ENCODE results near the gene BABAM1. TPM values are rescaled to one million over a fixed set of nuclear protein-coding genes. Genes with fewer than 3 reads are reported as not detected.
A peak's percentile ranks its signal among the peaks of the same experiment; 100 is the strongest.

The BABAM1 gene
- total RNA-seq, 8 experiments from 2014 or later: 50.6 to 91.4 (median 64.5) TPM

GRCh38 chr19:17236811-17237543, 30.3 kb upstream of the BABAM1 start:
- 48 to 100% (median 95%) methylated on average over 1 to 3 of the region's 18 CpGs; no CpG with 5 or more reads in 4 of the 10 experiments for WGBS, 10 experiments
- Histone ChIP-seq H3K27ac (peak overlapping the region; percentile 66 to 77), H3K4me3 (peak overlapping the region in 1 of 5 donors; percentile 51), H3K4me1 (replicated peaks in 1 of 2) (peaks cover 20 to 24% of the 10 kb centered on the region in 2 donors)
- no peak for ATAC-seq (replicated peaks in 6 of 8)
- in situ Hi-C loops (cut with MboI; ENCODE audit: low pct_unique_long_range_greater_than_20kb in 2 of 9, low sequenced_read_pairs in 9 of 9, unreplicated experiment in 9 of 9): no loop called here

GRCh38 chr19:17237747-17238706, 29.2 kb upstream of the BABAM1 start:
- in situ Hi-C loops (cut with MboI; ENCODE audit: low pct_unique_long_range_greater_than_20kb in 2 of 9, low sequenced_read_pairs in 9 of 9, unreplicated experiment in 9 of 9): no loop called here
- peaks cover 24 to 26% of the 10 kb centered on the region in 2 donors for H3K4me1 ChIP-seq (replicated peaks in 1 of 2)
- no peak overlapping the region for H3K27ac ChIP-seq
- no peak for ATAC-seq (replicated peaks in 6 of 8)
- 80 to 100% (median 95%) methylated on average over 1 to 10 of the region's 13 CpGs for WGBS, 10 experiments
- no peak overlapping the region for H3K4me3 ChIP-seq

DNA sequence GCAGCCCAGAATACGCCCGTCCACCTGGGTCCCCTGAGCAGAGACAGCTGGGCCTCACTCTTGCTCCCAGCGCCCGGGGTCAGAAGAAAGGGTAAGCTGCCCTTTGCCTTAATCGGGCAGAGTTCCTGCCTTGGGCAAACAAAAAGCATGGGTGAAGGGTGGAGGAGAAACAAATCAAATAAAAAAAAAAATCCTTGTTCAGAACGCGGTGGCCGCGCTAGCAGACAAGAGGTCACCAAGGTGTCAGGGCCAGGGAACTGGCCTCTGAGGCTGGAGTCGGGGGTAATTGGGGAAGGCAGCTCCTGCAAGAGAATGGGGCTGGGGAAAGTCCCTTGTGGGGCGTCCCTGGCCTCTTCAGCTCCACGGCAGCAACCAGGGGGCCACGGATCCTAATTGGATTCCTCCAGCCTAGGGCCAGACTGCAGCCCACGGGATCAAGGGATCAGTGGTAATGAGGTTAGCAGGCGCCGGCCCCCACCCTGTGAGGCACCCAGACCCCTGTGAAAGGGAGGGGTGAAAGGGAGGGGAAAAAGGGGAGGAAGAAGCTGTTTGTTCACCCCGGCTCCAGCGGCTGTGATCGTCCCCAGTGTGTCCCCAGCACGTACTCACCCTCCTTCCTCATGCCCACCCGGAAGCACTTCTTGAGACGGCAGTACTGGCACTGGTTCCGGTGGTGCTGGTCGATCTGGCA, 27.0 kb upstream of the BABAM1 start:
- in situ Hi-C loops (cut with MboI; ENCODE audit: low pct_unique_long_range_greater_than_20kb in 2 of 9, low sequenced_read_pairs in 9 of 9, unreplicated experiment in 9 of 9): no loop called here
- Histone ChIP-seq H3K4me3 (no peak overlapping the region), H3K4me1 (replicated peaks in 1 of 2) (peaks cover 22 to 24% of the 10 kb centered on the region in 2 donors), H3K27ac (peak overlapping the region in 1 of 2 donors; percentile 13)
- WGBS, 10 experiments: 0 to 83% (median 46%) methylated on average over 1 to 5 of the region's 24 CpGs; no CpG with 5 or more reads in 2 of the 10 experiments
- ATAC-seq (replicated peaks in 6 of 8): no peak

DNA sequence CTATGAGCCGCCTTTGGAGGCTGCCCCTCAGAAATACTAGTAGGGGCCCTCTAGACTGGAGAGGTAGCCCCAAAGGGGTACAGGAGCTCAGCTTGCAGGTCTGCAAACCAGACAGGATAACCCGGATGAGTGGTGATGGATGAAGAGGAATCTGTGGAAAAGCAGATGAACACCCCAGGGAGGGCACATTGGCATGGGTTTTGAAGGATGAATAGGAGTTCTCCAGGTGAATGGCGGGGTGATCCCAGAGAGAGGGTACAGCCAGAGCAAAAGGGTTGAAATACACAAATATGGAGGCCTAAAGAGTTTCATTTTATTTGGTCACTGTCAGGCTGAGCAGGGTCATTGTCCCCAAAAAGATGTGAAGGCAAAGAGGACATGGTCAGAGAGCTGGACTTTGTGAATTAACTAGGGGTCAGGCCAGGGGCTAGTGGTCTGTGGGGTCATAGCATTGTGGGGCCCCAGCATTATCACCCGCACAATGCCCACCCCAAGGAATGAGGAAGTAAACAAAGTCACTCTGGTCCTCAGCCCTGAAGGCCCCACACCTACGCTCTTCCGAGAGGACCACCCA, 26.3 kb upstream of the BABAM1 start:
- H3K4me1 ChIP-seq (replicated peaks in 1 of 2): peaks cover 22 to 24% of the 10 kb centered on the region in 2 donors
- 33 to 100% (median 93%) methylated on average over 1 to 4 of the region's 6 CpGs; no CpG with 5 or more reads in 2 of the 10 experiments for WGBS, 10 experiments
- no peak for ATAC-seq (replicated peaks in 6 of 8)
- no peak overlapping the region for H3K4me3 ChIP-seq
- H3K27ac ChIP-seq: peak overlapping the region in 1 of 2 donors; percentile 13
- in situ Hi-C loops (cut with MboI; ENCODE audit: low pct_unique_long_range_greater_than_20kb in 2 of 9, low sequenced_read_pairs in 9 of 9, unreplicated experiment in 9 of 9): no loop called here

DNA sequence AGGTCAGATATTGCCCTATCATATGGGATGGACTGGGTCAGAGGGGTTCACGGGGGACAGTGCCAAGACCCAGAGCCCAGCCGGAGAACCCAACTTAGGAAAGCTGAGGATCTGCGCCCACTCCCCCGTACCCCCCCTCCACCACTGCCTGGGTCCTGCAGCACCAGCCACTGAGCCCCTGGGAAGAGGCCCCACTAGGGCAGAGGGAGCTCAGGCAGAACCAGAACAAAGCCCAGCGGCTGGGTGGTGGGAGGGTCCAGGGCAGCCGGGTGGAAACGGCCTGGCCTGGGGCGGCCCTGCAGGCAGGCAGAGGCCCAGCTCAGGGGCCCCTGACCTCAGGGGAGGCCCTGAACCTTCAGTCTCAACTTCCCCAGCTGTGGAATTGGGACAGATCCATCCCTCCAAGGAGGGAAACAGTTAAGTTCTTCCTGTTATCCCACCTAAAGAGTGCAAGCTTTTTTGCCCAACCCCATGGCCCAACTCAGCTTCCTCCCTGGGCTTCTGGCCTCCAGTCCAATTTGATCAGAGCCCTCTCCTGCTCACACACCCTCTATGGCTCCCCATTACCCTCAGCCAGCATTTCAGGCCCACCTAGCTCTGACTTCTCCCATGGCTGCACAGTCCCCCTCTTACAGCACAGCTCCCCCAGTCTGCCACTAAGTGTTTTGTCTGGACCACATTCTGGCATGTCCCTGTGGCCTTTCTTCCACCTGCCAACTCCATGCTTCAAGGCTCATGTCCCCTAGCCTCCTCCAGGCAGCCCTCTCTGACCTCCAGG, 24.6 kb upstream of the BABAM1 start:
- Histone ChIP-seq H3K27ac (no peak overlapping the region), H3K4me3 (peak overlapping the region in 1 of 5 donors; percentile 60)

GRCh38 chr19:17243211-17243829, 23.9 kb upstream of the BABAM1 start:
- WGBS, 10 experiments: no CpG with 5 or more reads among the region's 8 CpGs
- Histone ChIP-seq H3K27ac (peak overlapping the region in 1 of 2 donors; percentile 86), H3K4me1 (replicated peaks in 1 of 2) (peaks cover 30 to 35% of the 10 kb centered on the region in 2 donors), H3K4me3 (peak overlapping the region; percentile 57 to 89 (median 61))
- no peak for ATAC-seq (replicated peaks in 6 of 8)
- in situ Hi-C loops (cut with MboI; ENCODE audit: low pct_unique_long_range_greater_than_20kb in 2 of 9, low sequenced_read_pairs in 9 of 9, unreplicated experiment in 9 of 9): no loop called here

More for the DNA sequence above, 24.6 kb upstream of the BABAM1 start:
- peaks cover 25 to 28% of the 10 kb centered on the region in 2 donors for H3K4me1 ChIP-seq (replicated peaks in 1 of 2)
- no peak for ATAC-seq (replicated peaks in 6 of 8)
- in situ Hi-C loops (cut with MboI; ENCODE audit: low pct_unique_long_range_greater_than_20kb in 2 of 9, low sequenced_read_pairs in 9 of 9, unreplicated experiment in 9 of 9): no loop called here
- no CpG with 5 or more reads among the region's 8 CpGs for WGBS, 10 experiments

GRCh38 chr19:17243830-17244617, 23.2 kb upstream of the BABAM1 start:
- in situ Hi-C loops (cut with MboI; ENCODE audit: low pct_unique_long_range_greater_than_20kb in 2 of 9, low sequenced_read_pairs in 9 of 9, unreplicated experiment in 9 of 9): no loop called here
- Histone ChIP-seq H3K27ac (peak overlapping the region; percentile 20 to 86), H3K4me3 (peak overlapping the region; percentile 57 to 89 (median 61)), H3K4me1 (replicated peaks in 1 of 2) (peaks cover 33 to 38% of the 10 kb centered on the region in 2 donors)
- WGBS, 10 experiments: 0% methylated on average over 1 to 9 of the region's 52 CpGs; no CpG with 5 or more reads in 7 of the 10 experiments
- ATAC-seq (replicated peaks in 6 of 8): peak in 5 of 8 experiments; percentile 4 to 29 (median 19)

- 0% methylated on average over 1 to 6 of the region's 100 CpGs; no CpG with 5 or more reads in 7 of the 10 experiments for WGBS, 10 experiments
- peak in 1 of 8 experiments; percentile 1 for ATAC-seq (replicated peaks in 6 of 8)
- H3K27ac ChIP-seq: peak overlapping the region; percentile 80 to 86
Measured at GRCh38 chr19:17244618-17245534, 22.4 kb upstream of the BABAM1 start.

DNA sequence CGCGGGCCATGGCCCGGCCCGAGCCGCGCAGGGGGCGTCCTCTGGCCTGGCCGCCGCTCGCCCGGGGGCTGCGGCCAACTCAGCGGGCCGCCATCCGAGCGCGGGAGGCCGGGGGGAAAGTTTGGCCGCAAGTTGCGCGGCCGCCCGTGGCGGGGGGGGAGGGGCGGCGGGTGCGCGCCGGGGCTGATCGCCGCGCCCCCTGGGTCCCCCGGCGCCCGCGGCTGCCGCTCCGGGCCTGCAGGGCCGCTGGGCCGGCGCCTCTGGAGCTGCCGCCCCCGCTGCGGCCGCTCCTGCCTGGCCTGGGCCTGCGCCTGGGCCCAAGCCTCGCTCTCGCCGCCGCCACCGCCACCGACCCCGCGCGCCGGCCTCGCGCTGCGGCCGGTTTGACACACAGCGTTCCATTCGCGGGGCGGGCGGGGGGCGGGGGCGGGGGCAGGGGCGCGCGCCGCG, 21.7 kb upstream of the BABAM1 start, which contains the start of gene NR2F6:
NR2F6 (minus strand) TSS at position 385 of the 450 bp plus-strand sequence. CDS start 699 bp downstream, outside the sequence.
- no CpG with 5 or more reads among the region's 72 CpGs for WGBS, 10 experiments
- Histone ChIP-seq H3K4me1 (replicated peaks in 1 of 2) (peaks cover 25 to 32% of the 10 kb centered on the region in 2 donors), H3K27ac (peak within 1 kb of the TSS; percentile 80 to 86), H3K4me3 (peak within 1 kb of the TSS; percentile 57 to 89 (median 61))
- in situ Hi-C loops (cut with MboI; ENCODE audit: low pct_unique_long_range_greater_than_20kb in 2 of 9, low sequenced_read_pairs in 9 of 9, unreplicated experiment in 9 of 9): no loop called here
- ATAC-seq (replicated peaks in 6 of 8): peak in 5 of 8 experiments; percentile 0 to 3 (median 1)

More at GRCh38 chr19:17244618-17245534, 22.4 kb upstream of the BABAM1 start:
- peak overlapping the region; percentile 57 to 89 (median 61) for H3K4me3 ChIP-seq
- in situ Hi-C loops (cut with MboI; ENCODE audit: low pct_unique_long_range_greater_than_20kb in 2 of 9, low sequenced_read_pairs in 9 of 9, unreplicated experiment in 9 of 9): no loop called here
- H3K4me1 ChIP-seq (replicated peaks in 1 of 2): peaks cover 32 to 38% of the 10 kb centered on the region in 2 donors
